DND-41 (cell line): ENCODE results near the gene SKAP1.

Experiments
- ATAC-seq: fragments of 200-7000 bp; cut with Tn5 transposase; 3 replicates; pipeline ENCODE4 v1.9.1; 2021; ENCODE audit warnings: low read depth; ENCODE audit not compliant: insufficient read depth
- DNase-seq: peaks from one replicate; pipeline ENCODE4 v3.0.0-alpha.2; 2020
- H2AFZ ChIP-seq: 2 replicates; pipeline ENCODE4 v1.6.0; 2012; ENCODE audit warnings: low read depth, low read length
- H3K27ac ChIP-seq: 2 replicates; pipeline ENCODE4 v1.5.1; 2012; ENCODE audit warnings: low read length, inconsistent platforms
- H3K27me3 ChIP-seq: fragments of 200-600 bp; sonication (generic); 2 replicates; pipeline ENCODE4 v1.6.0; 2012; ENCODE audit warnings: low read length, mild to moderate bottlenecking, inconsistent platforms; ENCODE audit not compliant: insufficient read depth, poor library complexity
- H3K36me3 ChIP-seq: 2 replicates; pipeline ENCODE4 v1.5.1; 2012; ENCODE audit warnings: low read length, inconsistent platforms; ENCODE audit not compliant: insufficient read depth
- H3K4me1 ChIP-seq: 2 replicates; pipeline ENCODE4 v1.5.1; 2012; ENCODE audit warnings: mild to moderate bottlenecking, low read length; ENCODE audit not compliant: insufficient read depth
- H3K4me2 ChIP-seq: 2 replicates; pipeline ENCODE4 v1.6.0; 2012; ENCODE audit warnings: mild to moderate bottlenecking, moderate library complexity, low read length, inconsistent platforms; ENCODE audit not compliant: insufficient read depth
- H3K4me3 ChIP-seq, 2 experiments: fragments of 200-600 bp in 1 of 2; shearing (Covaris generic) in 1 of 2; 2 replicates each; pipeline ENCODE4 v1.5.1; 2012 to 2016; ENCODE audit warnings: inconsistent platforms in 2 of 2, low read length in 2 of 2, mild to moderate bottlenecking in 2 of 2, low read depth in 1 of 2, moderate library complexity in 1 of 2
- H3K79me2 ChIP-seq: 2 replicates; pipeline ENCODE4 v1.6.0; 2012; ENCODE audit warnings: low read length, inconsistent platforms; ENCODE audit not compliant: insufficient read depth
- H3K9ac ChIP-seq: 2 replicates; pipeline ENCODE4 v1.6.0; 2012; ENCODE audit warnings: low read depth, mild to moderate bottlenecking, inconsistent platforms, low read length, moderate library complexity
- H3K9me3 ChIP-seq: 2 replicates; pipeline ENCODE4 v1.5.1; 2012; ENCODE audit warnings: low read length, moderate library complexity, mild to moderate bottlenecking, inconsistent platforms; ENCODE audit not compliant: insufficient read depth, severe bottlenecking
- H4K20me1 ChIP-seq: 2 replicates; pipeline ENCODE4 v1.6.0; 2012; ENCODE audit warnings: low read length; ENCODE audit not compliant: insufficient read depth
- CTCF ChIP-seq: IDR thresholded peaks from 2 replicates; pipeline ENCODE4 v1.5.1; 2012; ENCODE audit warnings: borderline replicate concordance, low read length, moderate library complexity, mild to moderate bottlenecking; ENCODE audit not compliant: poor library complexity, severe bottlenecking; ENCODE audit errors: extremely low read depth
- EZH2 ChIP-seq: IDR thresholded peaks from 3 replicates; pipeline ENCODE4 v1.6.1; 2012; ENCODE audit warnings: borderline replicate concordance, low read depth, mild to moderate bottlenecking, moderate library complexity, low read length, inconsistent platforms; ENCODE audit not compliant: severe bottlenecking

The SKAP1 gene

GRCh38 chr17:48463526-48463925 is 33.5 kb upstream of the SKAP1 start:
- H3K4me2 ChIP-seq: no peak overlapping the region
- no peaks in the 10 kb centered on the region for H3K4me1 ChIP-seq
- no peak for ATAC-seq
- H3K4me3 ChIP-seq: no peak overlapping the region
- TF ChIP-seq CTCF (no peak), EZH2 (no peak)
- peaks cover 23% of the 10 kb centered on the region for H4K20me1 ChIP-seq
- no peak overlapping the region for H2AFZ ChIP-seq
- H3K9me3 ChIP-seq: no peaks in the 10 kb centered on the region
- no peak overlapping the region for H3K27ac ChIP-seq
- H3K79me2 ChIP-seq: no peaks in the 10 kb centered on the region
- no peak for DNase-seq
- H3K9ac ChIP-seq: no peak overlapping the region
- H3K36me3 ChIP-seq: no peaks in the 10 kb centered on the region
- peaks cover 51% of the 10 kb centered on the region for H3K27me3 ChIP-seq

- Histone ChIP-seq H3K27me3 (peaks cover 51% of the 10 kb centered on the region), H3K4me1 (no peaks in the 10 kb centered on the region), H3K4me2 (no peak overlapping the region), H3K9me3 (no peaks in the 10 kb centered on the region), H2AFZ (no peak overlapping the region), H3K27ac (no peak overlapping the region), H3K36me3 (no peaks in the 10 kb centered on the region), H3K4me3 (no peak overlapping the region), H3K79me2 (no peaks in the 10 kb centered on the region), H3K9ac (no peak overlapping the region), H4K20me1 (peaks cover 23% of the 10 kb centered on the region)
- ATAC-seq (no peak), DNase-seq (no peak)
- TF ChIP-seq EZH2: no peak
- no peak for TF ChIP-seq CTCF
Observed at GRCh38 chr17:48462946-48463345, 32.9 kb upstream of the SKAP1 start.

GRCh38 chr17:48460052-48460451 is 30.0 kb upstream of the SKAP1 start:
- H3K4me2 ChIP-seq: no peak overlapping the region
- no peaks in the 10 kb centered on the region for H3K9me3 ChIP-seq
- H3K36me3 ChIP-seq: no peaks in the 10 kb centered on the region
- no peak overlapping the region for H3K9ac ChIP-seq
- DNase-seq: no peak
- no peak overlapping the region for H3K4me3 ChIP-seq
- no peak for ATAC-seq
- H3K4me1 ChIP-seq: no peaks in the 10 kb centered on the region
- peaks cover 16% of the 10 kb centered on the region; the same call in 1 of the 2 replicates for H4K20me1 ChIP-seq
- H3K27me3 ChIP-seq: peaks cover 46% of the 10 kb centered on the region
- H3K79me2 ChIP-seq: no peaks in the 10 kb centered on the region
- H3K27ac ChIP-seq: no peak overlapping the region
- TF ChIP-seq CTCF: no peak
- no peak for TF ChIP-seq EZH2
- H2AFZ ChIP-seq: no peak overlapping the region
